Endodermal cell (in vitro differentiated cells): Measurements from ENCODE around the gene CAPN5. TPM values are rescaled to one million over a fixed set of nuclear protein-coding genes. Genes with fewer than 3 reads are reported as not detected.
A peak's percentile ranks its signal among the peaks of the same experiment; 100 is the strongest.

Experiments
- DNase-seq: peaks from one replicate; pipeline ENCODE4 v3.0.0-alpha.2; 2017
- H3K27ac ChIP-seq: 2 replicates; pipeline ENCODE4 v1.5.1; 2013; ENCODE audit warnings: mild to moderate bottlenecking, low read depth, low read length, moderate library complexity
- H3K27me3 ChIP-seq: 2 replicates; pipeline ENCODE4 v1.6.1; 2013; ENCODE audit warnings: mild to moderate bottlenecking, low read length, moderate library complexity; ENCODE audit not compliant: insufficient read depth, control insufficient read depth, poor library complexity, severe bottlenecking
- H3K36me3 ChIP-seq: 2 replicates; pipeline ENCODE4 v1.7.0; 2013; ENCODE audit warnings: mild to moderate bottlenecking, low read length, moderate library complexity; ENCODE audit not compliant: control insufficient read depth, insufficient read depth
- H3K4me1 ChIP-seq: one replicate; pipeline ENCODE4 v1.7.0; 2013; ENCODE audit warnings: low read length; ENCODE audit not compliant: control insufficient read depth, insufficient read depth
- H3K4me3 ChIP-seq: 2 replicates; pipeline ENCODE4 v1.5.1; 2013; ENCODE audit warnings: mild to moderate bottlenecking, low read length, moderate library complexity
- H3K9ac ChIP-seq: 2 replicates; pipeline ENCODE4 v1.6.1; 2013; ENCODE audit warnings: mild to moderate bottlenecking, low read length, moderate library complexity; ENCODE audit not compliant: poor library complexity, severe bottlenecking; ENCODE audit errors: extremely low read depth
- H3K9me3 ChIP-seq: 2 replicates; pipeline ENCODE4 v1.6.1; 2013; ENCODE audit warnings: mild to moderate bottlenecking, low read length, moderate library complexity; ENCODE audit not compliant: control insufficient read depth
- H3K27ac Mint-ChIP-seq: 2 replicates; pipeline ENCODE4 v1.8.0; 2020; ENCODE audit warnings: mixed read lengths
- H3K27me3 Mint-ChIP-seq: 2 replicates; pipeline ENCODE4 v1.8.0; 2021; ENCODE audit warnings: mild to moderate bottlenecking, mixed read lengths; ENCODE audit not compliant: insufficient read depth
- H3K36me3 Mint-ChIP-seq: 2 replicates; pipeline ENCODE4 v1.8.0; 2020; ENCODE audit warnings: low read depth, mixed read lengths
- H3K4me1 Mint-ChIP-seq: 2 replicates; pipeline ENCODE4 v1.8.0; 2020; ENCODE audit warnings: mixed read lengths
- H3K4me3 Mint-ChIP-seq: 2 replicates; pipeline ENCODE4 v1.8.0; 2020; ENCODE audit warnings: mild to moderate bottlenecking, moderate library complexity, mixed read lengths
- H3K9me3 Mint-ChIP-seq: 2 replicates; pipeline ENCODE4 v1.8.0; 2020; ENCODE audit warnings: mild to moderate bottlenecking, mixed read lengths
- whole genome bisulfite sequencing, 2 experiments: methylation state at CpG; one replicate each; pipeline versions ENCODE4 v1.1.5 to v1.1.7; 2013; ENCODE audit warnings: missing lambda C conversion rate in 2 of 2, mixed read lengths in 1 of 2; ENCODE audit not compliant: insufficient coverage in 1 of 2, insufficient read length in 1 of 2; 5-methylcytosine and 5-hydroxymethylcytosine counted together
- total RNA-seq, 2 donors: library from RNA; stranded (reverse); fragmentation: NEBNext Ultra II Directional in 1 of 2; extraction: Animal tissue kit (Norgen Biotek cat#: 25700) in 1 of 2; gene quantifications; 2 replicates in 1 of 2; 3 replicates in 1 of 2; pipeline ENCODE4 v1.2.1, GENCODE V29; 2021
- TF ChIP-seq, protein P1 (sequence below): fragments of 200-600 bp; sonication (generic); conservative IDR thresholded peaks from 2 replicates; pipeline ENCODE4 v1.5.0; 2021; ENCODE audit warnings: antibody characterized with exemption, mild to moderate bottlenecking

CAPN5 gene
- total RNA-seq, 2 donors from 2014 or later, result 17.5 to 21.5 TPM

DNA sequence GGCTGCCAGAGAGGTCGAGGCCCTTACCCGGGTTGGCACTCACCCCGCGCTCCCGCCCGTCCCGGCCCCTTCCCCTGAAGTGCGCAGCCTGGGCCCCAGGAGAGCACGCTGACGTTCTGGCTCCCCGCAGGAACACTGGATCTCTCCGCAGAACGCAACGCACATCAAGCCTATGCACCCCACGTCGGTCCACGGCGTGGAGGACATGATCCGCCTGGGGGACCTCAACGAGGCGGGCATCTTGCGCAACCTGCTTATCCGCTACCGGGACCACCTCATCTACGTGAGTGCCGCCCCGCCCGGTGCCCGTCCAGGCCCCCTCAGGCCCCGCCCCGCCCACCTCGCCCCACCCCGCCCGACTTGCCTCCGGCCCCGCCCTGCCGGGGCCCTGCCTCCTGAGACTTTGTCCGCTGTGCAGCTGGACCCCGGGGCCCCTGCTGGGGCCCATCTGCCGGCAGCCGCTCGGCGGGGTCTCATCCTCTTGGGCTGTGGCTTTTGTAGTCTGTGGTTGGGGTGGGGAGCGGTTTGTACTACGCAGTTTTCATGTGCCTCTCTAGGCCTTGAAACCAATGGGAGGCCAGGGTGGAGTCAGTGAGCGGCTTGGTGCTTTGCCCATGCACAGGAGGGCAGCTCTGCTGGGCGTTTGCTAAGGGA is 81.0 kb downstream of the CAPN5 start:
- peak; percentile 87 for DNase-seq
- H3K27ac Mint-ChIP-seq, result no peak overlapping the region
- Histone ChIP-seq H3K4me3 (peak overlapping the region; percentile 60), H3K9ac (no peak overlapping the region), H3K36me3 (no peaks in the 10 kb centered on the region), H3K27ac (peak overlapping the region; percentile 36), H3K4me1 (no peaks in the 10 kb centered on the region), H3K27me3 (peaks cover 13% of the 10 kb centered on the region), H3K9me3 (no peaks in the 10 kb centered on the region)
- H3K36me3 Mint-ChIP-seq, result no peaks in the 10 kb centered on the region
- H3K4me3 Mint-ChIP-seq, result peak overlapping the region; percentile 62
- H3K9me3 Mint-ChIP-seq, result no peaks in the 10 kb centered on the region
- WGBS, 2 experiments, result 15 to 33% methylated on average over 15 to 47 of the region's 47 CpGs
- peaks cover 31% of the 10 kb centered on the region for H3K27me3 Mint-ChIP-seq
- TF ChIP-seq, protein P1, sequence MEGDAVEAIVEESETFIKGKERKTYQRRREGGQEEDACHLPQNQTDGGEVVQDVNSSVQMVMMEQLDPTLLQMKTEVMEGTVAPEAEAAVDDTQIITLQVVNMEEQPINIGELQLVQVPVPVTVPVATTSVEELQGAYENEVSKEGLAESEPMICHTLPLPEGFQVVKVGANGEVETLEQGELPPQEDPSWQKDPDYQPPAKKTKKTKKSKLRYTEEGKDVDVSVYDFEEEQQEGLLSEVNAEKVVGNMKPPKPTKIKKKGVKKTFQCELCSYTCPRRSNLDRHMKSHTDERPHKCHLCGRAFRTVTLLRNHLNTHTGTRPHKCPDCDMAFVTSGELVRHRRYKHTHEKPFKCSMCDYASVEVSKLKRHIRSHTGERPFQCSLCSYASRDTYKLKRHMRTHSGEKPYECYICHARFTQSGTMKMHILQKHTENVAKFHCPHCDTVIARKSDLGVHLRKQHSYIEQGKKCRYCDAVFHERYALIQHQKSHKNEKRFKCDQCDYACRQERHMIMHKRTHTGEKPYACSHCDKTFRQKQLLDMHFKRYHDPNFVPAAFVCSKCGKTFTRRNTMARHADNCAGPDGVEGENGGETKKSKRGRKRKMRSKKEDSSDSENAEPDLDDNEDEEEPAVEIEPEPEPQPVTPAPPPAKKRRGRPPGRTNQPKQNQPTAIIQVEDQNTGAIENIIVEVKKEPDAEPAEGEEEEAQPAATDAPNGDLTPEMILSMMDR, result no peak
- H3K4me1 Mint-ChIP-seq, result peaks cover 6% of the 10 kb centered on the region

DNA sequence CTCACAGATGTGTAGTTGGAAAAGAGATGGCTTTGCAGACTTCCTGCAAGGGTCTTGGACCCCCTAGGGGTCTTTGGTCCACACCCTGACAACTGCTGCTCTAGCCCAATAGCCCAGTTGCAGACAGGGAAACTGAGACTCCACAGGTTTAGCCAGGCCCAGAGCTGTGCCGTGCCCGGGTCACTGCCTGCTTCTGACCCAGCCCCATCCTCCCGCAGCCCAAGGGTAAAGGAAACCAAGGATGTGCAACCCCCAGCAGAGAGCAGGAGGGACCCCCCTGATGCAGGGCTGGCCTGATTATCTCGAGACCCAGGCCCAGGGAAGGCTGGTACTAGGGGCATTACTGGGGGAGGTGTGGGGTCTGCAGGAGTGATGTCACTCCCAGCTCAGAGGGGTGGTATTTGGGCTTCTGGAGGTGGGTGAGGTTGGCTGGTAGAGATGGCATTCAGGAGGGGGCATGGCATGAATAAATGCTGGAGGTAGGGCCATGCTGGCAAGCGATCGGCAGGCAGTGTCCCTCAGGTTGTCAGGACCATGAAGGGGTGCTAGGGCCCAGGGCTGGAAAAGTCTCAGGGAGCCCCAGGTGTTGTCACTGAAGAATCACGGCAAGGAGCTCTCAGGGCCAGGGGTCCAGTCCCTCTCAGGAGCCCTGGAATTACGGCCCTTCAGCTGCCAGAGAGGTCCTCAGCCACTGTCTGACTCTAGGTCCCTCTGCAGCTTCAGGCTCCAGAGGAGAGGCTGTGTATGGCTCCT is 82.4 kb downstream of the CAPN5 start:
- WGBS, 2 experiments, result 91 to 96% methylated on average over 6 to 8 of the region's 8 CpGs
- no peak for DNase-seq
- TF ChIP-seq, protein P1, result no peak
- Histone ChIP-seq H3K4me1 (no peaks in the 10 kb centered on the region), H3K36me3 (no peaks in the 10 kb centered on the region), H3K27ac (no peak overlapping the region), H3K4me3 (no peak overlapping the region), H3K27me3 (peaks cover 13% of the 10 kb centered on the region), H3K9ac (no peak overlapping the region), H3K9me3 (no peaks in the 10 kb centered on the region)
- Mint-ChIP-seq H3K27me3 (peaks cover 31% of the 10 kb centered on the region), H3K36me3 (no peaks in the 10 kb centered on the region), H3K4me3 (no peak overlapping the region), H3K4me1 (peaks cover 6% of the 10 kb centered on the region), H3K9me3 (no peaks in the 10 kb centered on the region), H3K27ac (no peak overlapping the region)

DNA sequence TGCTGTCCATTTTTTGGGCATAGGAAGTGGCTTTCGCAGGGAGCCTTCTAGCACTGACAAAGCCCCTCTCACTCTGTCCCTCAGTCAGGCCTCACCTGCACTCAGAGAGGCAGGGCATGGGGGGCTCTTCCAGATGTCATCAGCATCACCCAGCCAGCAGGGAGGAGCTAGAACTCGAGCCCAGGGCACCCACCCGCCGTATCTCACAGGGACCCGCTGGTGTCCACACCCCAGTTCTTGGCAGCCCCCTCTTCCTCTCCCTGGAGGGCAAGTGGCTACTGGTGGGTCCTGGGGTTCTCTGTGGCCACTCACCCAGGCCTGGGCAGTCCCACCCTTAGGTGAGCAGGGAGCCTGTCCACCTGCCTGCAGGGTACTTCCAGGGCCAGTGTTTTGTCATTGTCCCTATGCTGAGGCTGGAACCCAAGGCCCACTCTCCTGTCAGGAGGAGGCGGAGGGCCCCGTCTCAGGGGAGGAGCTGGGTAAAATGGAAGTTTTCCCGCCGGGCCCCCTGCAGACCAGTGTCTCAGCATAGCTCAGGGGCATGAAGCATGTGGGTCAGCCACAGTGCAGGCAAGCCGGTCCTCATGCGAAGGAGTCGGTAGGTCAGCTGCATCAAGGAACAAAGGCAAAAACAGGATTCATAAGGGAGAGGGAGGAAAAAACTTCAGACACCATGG is 83.1 kb downstream of the CAPN5 start:
- H3K4me1 ChIP-seq, result no peaks in the 10 kb centered on the region
- H3K4me3 Mint-ChIP-seq, result no peak overlapping the region
- TF ChIP-seq, protein P1, result no peak
- H3K9ac ChIP-seq, result no peak overlapping the region
- H3K4me1 Mint-ChIP-seq, result peaks cover 6% of the 10 kb centered on the region
- WGBS, 2 experiments, result 66 to 87% methylated on average over 8 to 12 of the region's 12 CpGs
- no peaks in the 10 kb centered on the region for H3K36me3 Mint-ChIP-seq
- H3K27ac Mint-ChIP-seq, result no peak overlapping the region
- no peaks in the 10 kb centered on the region for H3K9me3 Mint-ChIP-seq
- no peaks in the 10 kb centered on the region for H3K9me3 ChIP-seq
- DNase-seq, result no peak
- H3K36me3 ChIP-seq, result no peaks in the 10 kb centered on the region
- H3K4me3 ChIP-seq, result no peak overlapping the region
- no peak overlapping the region for H3K27ac ChIP-seq
- H3K27me3 ChIP-seq, result peaks cover 13% of the 10 kb centered on the region
- H3K27me3 Mint-ChIP-seq, result peaks cover 31% of the 10 kb centered on the region
